ENCODE data around the gene ANKRD10. TPM values are rescaled to one million over a fixed set of nuclear protein-coding genes. Genes with fewer than 3 reads are reported as not detected.

Gene ANKRD10
- total RNA-seq, 4 donors from 2014 or later = 87.8 to 182 (median 145) TPM

- TF ChIP-seq CTCF (IDR thresholded peaks at IDR 0.05) = no peak
- no peak for DNase-seq (ENCODE audit: low spot score)
Observed at GRCh38 chr13:110942248-110942981, 27.5 kb upstream of the ANKRD10 start.

GRCh38 chr13:110938662-110939421 lies 24.0 kb upstream of the ANKRD10 start:
- no peak for DNase-seq (ENCODE audit: low spot score)
- TF ChIP-seq CTCF (IDR thresholded peaks at IDR 0.05) = no peak
- ATAC-seq (ENCODE audit: low FRiP score) = no peak

More at GRCh38 chr13:110942248-110942981, 27.5 kb upstream of the ANKRD10 start:
- ATAC-seq (ENCODE audit: low FRiP score) = no peak

- ATAC-seq (ENCODE audit: low FRiP score) (no peak), DNase-seq (ENCODE audit: low spot score) (no peak)
- TF ChIP-seq CTCF (IDR thresholded peaks at IDR 0.05) = no peak
Observed at GRCh38 chr13:110937511-110938285, 22.8 kb upstream of the ANKRD10 start.

GRCh38 chr13:110936519-110936918 lies 21.6 kb upstream of the ANKRD10 start:
- DNase-seq (ENCODE audit: low spot score) (no peak), ATAC-seq (ENCODE audit: low FRiP score) (no peak)
- no peak for TF ChIP-seq CTCF (IDR thresholded peaks at IDR 0.05)

GRCh38 chr13:110932588-110932987 lies 17.7 kb upstream of the ANKRD10 start:
- TF ChIP-seq CTCF (IDR thresholded peaks at IDR 0.05) = no peak
- DNase-seq (ENCODE audit: low spot score) (no peak), ATAC-seq (ENCODE audit: low FRiP score) (no peak)

- no peak for TF ChIP-seq CTCF (IDR thresholded peaks at IDR 0.05)
- DNase-seq (ENCODE audit: low spot score) = no peak
- ATAC-seq (ENCODE audit: low FRiP score) = no peak
Observed at GRCh38 chr13:110929104-110929777, 14.4 kb upstream of the ANKRD10 start.
